B cell (primary cell): ENCODE data around the gene HIP1R. TPM values are rescaled to one million over a fixed set of nuclear protein-coding genes. Genes with fewer than 3 reads are reported as not detected.

Source experiments
- ATAC-seq: fragments of 200-7000 bp; cut with Tn5 transposase; one replicate; pipeline ENCODE4 v1.10.0; 2021; ENCODE audit warnings: low read depth, mild to moderate bottlenecking, moderate number of reproducible peaks, moderate library complexity
- CTCF ChIA-PET: fragments of 350-600 bp; sonication (Branson Sonifier 250); formaldehyde crosslinking; loops from one replicate; lab custom pipeline; 2021; ENCODE audit warnings: antibody characterized with exemption, inconsistent platforms; lab: Charles Lee
- POLR2A ChIA-PET: fragments of 350-600 bp; sonication (Branson Sonifier 250); formaldehyde crosslinking; loops from one replicate; lab custom pipeline; 2021; ENCODE audit warnings: antibody characterized with exemption; lab: Charles Lee
- DNase-seq: peaks from one replicate; pipeline ENCODE4 v3.0.0; 2013
- H2AFZ ChIP-seq: 2 replicates; pipeline ENCODE4 v1.6.1; 2012; ENCODE audit warnings: mild to moderate bottlenecking, low read depth, low read length; ENCODE audit not compliant: insufficient read depth, poor library complexity, severe bottlenecking
- H3K27ac ChIP-seq, 2 donors: 1 replicate in 1 of 2; 2 replicates in 1 of 2; pipeline ENCODE4 v1.5.1; 2012 to 2013; ENCODE audit warnings: low read length in 2 of 2, mild to moderate bottlenecking in 2 of 2, moderate library complexity in 1 of 2
- H3K27me3 ChIP-seq, 4 experiments: fragments of 200-600 bp in 1 of 4; sonication (generic) in 1 of 4; replicated peaks in 1 of 4; 1 replicate in 2 of 4; 2 replicates in 2 of 4; pipeline versions ENCODE4 v1.6.1 to v1.7.0; 2013 to 2016; ENCODE audit warnings: low read length in 3 of 4, mild to moderate bottlenecking in 2 of 4, mixed read lengths in 1 of 4, moderate library complexity in 1 of 4; ENCODE audit not compliant: insufficient read depth in 4 of 4, control insufficient read depth in 3 of 4; ENCODE audit errors: control extremely low read depth in 1 of 4
- H3K36me3 ChIP-seq, 2 experiments: replicated peaks in 1 of 2; 1 replicate in 1 of 2; 2 replicates in 1 of 2; pipeline versions ENCODE4 v1.6.1 to v1.7.1; 2013; ENCODE audit warnings: low read length in 1 of 2; ENCODE audit not compliant: insufficient read depth in 2 of 2, control insufficient read depth in 1 of 2; ENCODE audit errors: control extremely low read depth in 1 of 2, extremely low read depth in 1 of 2
- H3K4me1 ChIP-seq, 2 donors: fragments of 200-600 bp in 1 of 2; sonication (generic) in 1 of 2; 1 replicate in 1 of 2; 2 replicates in 1 of 2; pipeline versions ENCODE4 v1.5.1 to v1.6.1; 2013 to 2017; ENCODE audit warnings: low read length in 2 of 2; ENCODE audit not compliant: control insufficient read depth in 2 of 2, insufficient read depth in 2 of 2
- H3K4me2 ChIP-seq: replicated peaks from 2 replicates; pipeline ENCODE3; 2012; ENCODE audit warnings: mild to moderate bottlenecking, low read depth, low read length; ENCODE audit not compliant: poor library complexity, severe bottlenecking
- H3K4me3 ChIP-seq, 5 experiments: fragments of 200-600 bp in 1 of 5; sonication (generic) in 1 of 5; 1 replicate in 3 of 5; 2 replicates in 2 of 5; pipeline versions ENCODE4 v1.5.1 to v1.7.0; 2011 to 2016; ENCODE audit warnings: low read length in 4 of 5, mild to moderate bottlenecking in 4 of 5, low read depth in 2 of 5, control low read depth in 1 of 5, moderate library complexity in 1 of 5; ENCODE audit not compliant: insufficient read depth in 1 of 5; ENCODE audit errors: control extremely low read depth in 1 of 5, extremely low read depth in 1 of 5
- H3K79me2 ChIP-seq: fragments of 200-600 bp; sonication (generic); one replicate; pipeline ENCODE4 v1.6.0; 2016; ENCODE audit warnings: low read length; ENCODE audit not compliant: control insufficient read depth, insufficient read depth
- H3K9ac ChIP-seq: fragments of 200-600 bp; sonication (generic); 2 replicates; pipeline ENCODE4 v1.6.1; 2017; ENCODE audit warnings: mild to moderate bottlenecking, low read length, moderate library complexity
- H3K9me3 ChIP-seq, 3 donors: one replicate each; pipeline versions ENCODE4 v1.6.1 to v1.7.1; 2013; ENCODE audit warnings: low read length in 2 of 3; ENCODE audit not compliant: control insufficient read depth in 2 of 3, insufficient read depth in 1 of 3; ENCODE audit errors: control extremely low read depth in 1 of 3
- H4K20me1 ChIP-seq: 2 replicates; pipeline ENCODE4 v1.6.0; 2012; ENCODE audit warnings: mild to moderate bottlenecking, low read length; ENCODE audit not compliant: insufficient read depth, control insufficient read depth, poor library complexity, severe bottlenecking
- H3K27ac Mint-ChIP-seq: one replicate; pipeline ENCODE4 v1.8.0; 2021; ENCODE audit warnings: mixed read lengths
- H3K27me3 Mint-ChIP-seq: one replicate; pipeline ENCODE4 v1.8.0; 2021; ENCODE audit warnings: mixed read lengths
- H3K4me1 Mint-ChIP-seq: one replicate; pipeline ENCODE4 v1.8.0; 2021; ENCODE audit warnings: mixed read lengths
- H3K4me3 Mint-ChIP-seq: one replicate; pipeline ENCODE4 v1.8.0; 2021; ENCODE audit warnings: mixed read lengths
- H3K9me3 Mint-ChIP-seq: one replicate; pipeline ENCODE4 v1.8.0; 2022; ENCODE audit warnings: mixed read lengths; ENCODE audit not compliant: insufficient read depth
- EZH2 ChIP-seq: IDR thresholded peaks from 2 replicates; pipeline ENCODE4 v1.6.1; 2012; ENCODE audit warnings: borderline replicate concordance, low read depth, mild to moderate bottlenecking, moderate library complexity, low read length; ENCODE audit not compliant: insufficient read depth, poor library complexity, severe bottlenecking
- WGBS: methylation state at CpG from one replicate; pipeline ENCODE4 v1.1.5; 2013; ENCODE audit warnings: missing lambda C conversion rate; ENCODE audit not compliant: insufficient coverage; 5-methylcytosine and 5-hydroxymethylcytosine counted together
- intact Hi-C: fragments of 100-400 bp; cut with micrococcal nuclease; formaldehyde crosslinking; loops from one replicate; pipeline ENCODE4 v1.10.0; 2022
- polyA plus RNA-seq: library from polyadenylated mRNA; depleted of rRNA; stranded (reverse); fragments of >200 nt; gene quantifications from 2 replicates; pipeline ENCODE4 v1.2.3, GENCODE V29; 2012
- total RNA-seq, 2 donors: library from RNA; stranded (reverse); fragments of 120-200 nt in 1 of 2; gene quantifications; 1 replicate in 1 of 2; 2 replicates in 1 of 2; pipeline versions ENCODE4 v1.2.3 to v1.2.4, GENCODE V29; 2013 to 2022
- TF ChIP-seq, protein P1 (sequence below): fragments of 200-600 bp; IDR thresholded peaks from one replicate; pipeline ENCODE4 v1.8.0; 2022; ENCODE audit warnings: antibody characterized with exemption, mild to moderate bottlenecking

HIP1R gene
- total and polyA plus RNA-seq, 2 donors (not counting 1 experiment from before 2014, with no cell fraction given) = 289 to 390 TPM

DNA sequence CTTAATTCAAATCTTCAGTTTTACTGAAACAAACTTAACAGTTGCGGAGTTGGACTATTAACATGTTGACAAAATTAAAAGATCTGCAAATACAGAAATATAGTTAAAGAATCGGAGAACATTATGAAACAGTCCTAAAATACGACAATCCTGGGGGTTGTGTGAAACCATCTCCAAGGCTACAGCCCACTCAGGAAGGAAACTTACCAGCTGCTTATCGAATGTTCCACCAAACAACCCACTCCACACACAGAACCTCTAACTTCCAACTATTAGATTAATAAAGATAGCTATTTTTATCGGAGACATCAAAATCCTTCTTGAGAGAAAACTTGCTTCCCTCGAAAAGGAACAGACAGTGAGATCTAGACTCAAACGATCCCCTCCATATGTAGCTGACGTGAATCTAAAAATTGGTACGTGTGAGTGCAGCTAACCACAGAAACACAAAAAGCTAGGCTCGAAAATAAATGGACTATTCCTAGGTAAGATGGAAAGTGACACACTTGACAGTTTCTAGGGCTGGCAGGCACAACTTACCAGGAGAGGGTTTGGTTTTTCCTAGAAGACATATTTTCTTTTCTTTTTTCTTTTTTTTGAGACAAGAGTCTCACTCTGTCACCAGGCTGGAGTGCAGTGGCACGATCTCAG is 47.8 kb downstream of the HIP1R start:
- Histone ChIP-seq H3K4me1 (peaks cover 86 to 94% of the 10 kb centered on the region in 2 donors), H2AFZ (no peak overlapping the region), H3K4me3 (no peak overlapping the region), H3K79me2 (peaks cover 98% of the 10 kb centered on the region), H3K9ac (no peak overlapping the region), H3K9me3 (no peaks in the 10 kb centered on the region), H4K20me1 (peaks cover 70% of the 10 kb centered on the region), H3K27me3 (no peaks in the 10 kb centered on the region), H3K27ac (peak overlapping the region in 1 of 2 donors; percentile 45), H3K4me2 (peak overlapping the region; percentile 48), H3K36me3 (peaks cover 0 to 4% of the 10 kb centered on the region in 2 experiments)
- ATAC-seq (no peak), DNase-seq (no peak)
- CTCF ChIA-PET = interaction anchor here (0.9 to 11.0 kb wide), 9 partner anchors 12 to 90 kb away, joined by 3 to 101 read pairs (median 16); partner anchors contain the start of gene VPS37B
- Mint-ChIP-seq H3K4me3 (peak overlapping the region; percentile 52), H3K27me3 (no peaks in the 10 kb centered on the region), H3K27ac (peak overlapping the region; percentile 53), H3K9me3 (no peaks in the 10 kb centered on the region), H3K4me1 (peaks cover 86% of the 10 kb centered on the region)
- TF ChIP-seq, protein P1, sequence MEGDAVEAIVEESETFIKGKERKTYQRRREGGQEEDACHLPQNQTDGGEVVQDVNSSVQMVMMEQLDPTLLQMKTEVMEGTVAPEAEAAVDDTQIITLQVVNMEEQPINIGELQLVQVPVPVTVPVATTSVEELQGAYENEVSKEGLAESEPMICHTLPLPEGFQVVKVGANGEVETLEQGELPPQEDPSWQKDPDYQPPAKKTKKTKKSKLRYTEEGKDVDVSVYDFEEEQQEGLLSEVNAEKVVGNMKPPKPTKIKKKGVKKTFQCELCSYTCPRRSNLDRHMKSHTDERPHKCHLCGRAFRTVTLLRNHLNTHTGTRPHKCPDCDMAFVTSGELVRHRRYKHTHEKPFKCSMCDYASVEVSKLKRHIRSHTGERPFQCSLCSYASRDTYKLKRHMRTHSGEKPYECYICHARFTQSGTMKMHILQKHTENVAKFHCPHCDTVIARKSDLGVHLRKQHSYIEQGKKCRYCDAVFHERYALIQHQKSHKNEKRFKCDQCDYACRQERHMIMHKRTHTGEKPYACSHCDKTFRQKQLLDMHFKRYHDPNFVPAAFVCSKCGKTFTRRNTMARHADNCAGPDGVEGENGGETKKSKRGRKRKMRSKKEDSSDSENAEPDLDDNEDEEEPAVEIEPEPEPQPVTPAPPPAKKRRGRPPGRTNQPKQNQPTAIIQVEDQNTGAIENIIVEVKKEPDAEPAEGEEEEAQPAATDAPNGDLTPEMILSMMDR = no peak
- no peak for TF ChIP-seq EZH2
- 40% methylated on average over 1 of the region's 11 CpGs for WGBS
- POLR2A ChIA-PET = interaction anchor here (0.7 to 1.2 kb wide), 2 partner anchors 11 to 192 kb away, joined by 3 read pairs; no protein-coding TSS in a partner anchor
- intact Hi-C loops = no loop called here
